HG03558 (cell line): ENCODE data around the gene QSOX2.

Experiments used
- ATAC-seq: cut with Tn5 transposase; IDR thresholded peaks from one replicate; pipeline ENCODE4 v1.9.1; 2021; ENCODE audit warnings: moderate number of reproducible peaks; ENCODE audit not compliant: unreplicated experiment; ENCODE audit errors: extremely low read depth

The QSOX2 gene

GRCh38 chr9:136181784-136182419 lies 63.7 kb downstream of the QSOX2 start:
- ATAC-seq, result no peak

- ATAC-seq, result no peak
These were observed 65.0 kb downstream of the QSOX2 start for GRCh38 chr9:136180586-136180985.

GRCh38 chr9:136179761-136180160 lies 65.9 kb downstream of the QSOX2 start:
- no peak for ATAC-seq

GRCh38 chr9:136179101-136179616 lies 66.5 kb downstream of the QSOX2 start:
- ATAC-seq, result no peak

- no peak for ATAC-seq
These were observed 66.9 kb downstream of the QSOX2 start for GRCh38 chr9:136178773-136179075.

- ATAC-seq, result no peak
These were observed 67.4 kb downstream of the QSOX2 start for GRCh38 chr9:136178061-136178772.

GRCh38 chr9:136177224-136177623 lies 68.4 kb downstream of the QSOX2 start:
- no peak for ATAC-seq

GRCh38 chr9:136175616-136176197 lies 69.9 kb downstream of the QSOX2 start:
- no peak for ATAC-seq

GRCh38 chr9:136174779-136175615 lies 70.6 kb downstream of the QSOX2 start:
- ATAC-seq, result no peak

- no peak for ATAC-seq
These were observed 71.8 kb downstream of the QSOX2 start for GRCh38 chr9:136173648-136174290.

- ATAC-seq, result no peak
These were observed 73.1 kb downstream of the QSOX2 start for GRCh38 chr9:136172412-136173079.

- no peak for ATAC-seq
These were observed 73.7 kb downstream of the QSOX2 start for GRCh38 chr9:136171801-136172411.

GRCh38 chr9:136171009-136171800 lies 74.4 kb downstream of the QSOX2 start:
- ATAC-seq, result no peak

- ATAC-seq, result no peak
These were observed 75.4 kb downstream of the QSOX2 start for GRCh38 chr9:136170006-136170901.

GRCh38 chr9:136169495-136169894 lies 76.1 kb downstream of the QSOX2 start:
- no peak for ATAC-seq

- no peak for ATAC-seq
These were observed 82.3 kb downstream of the QSOX2 start for GRCh38 chr9:136163248-136163850.

- no peak for ATAC-seq
These were observed 84.5 kb downstream of the QSOX2 start for GRCh38 chr9:136160995-136161610.
